A549 (cell line): ENCODE measurements around the gene TNFSF15. TPM values are rescaled to one million over a fixed set of nuclear protein-coding genes. Genes with fewer than 3 reads are reported as not detected.

Source experiments
- ATAC-seq, 2 experiments: fragments of 200-7000 bp in 1 of 2; fragments of >200 bp in 1 of 2; cut with Nextera tagmentation in 1 of 2; cut with Tn5 transposase in 1 of 2; 3 replicates each; pipeline versions ENCODE4 v1.8.0 to v1.9.1; 2018 to 2020; ENCODE audit warnings: mild to moderate bottlenecking in 1 of 2, moderate library complexity in 1 of 2
- CTCF ChIA-PET: fragments of 300-600 bp; sonication (Branson Sonifier 250); formaldehyde crosslinking; extraction: SDS; loops from one replicate; lab custom pipeline; 2021; ENCODE audit warnings: antibody characterized with exemption, inconsistent platforms; lab: Yijun Ruan, JAX
- POLR2A ChIA-PET: fragments of 350-600 bp; formaldehyde crosslinking; extraction: SDS; loops from one replicate; lab custom pipeline; 2021; ENCODE audit warnings: antibody characterized with exemption, inconsistent platforms; lab: Yijun Ruan, JAX
- DNase-seq, 2 experiments: peaks; one replicate each; pipeline versions ENCODE4 v3.0.0 to v3.0.0-alpha.2; 2011 to 2016; ENCODE audit warnings: low read depth in 1 of 2, low spot score in 1 of 2
- FAIRE-seq: peaks from 2 replicates; lab custom pipeline; 2011; peaks lifted over from hg19 to GRCh38; lab: Jason Lieb, UNC
- H3K27ac ChIP-seq, 2 experiments: fragments of >200 bp; sonication (Bioruptor Twin); formaldehyde crosslinking; 3 replicates each; pipeline ENCODE4 v1.5.1; 2016 to 2017
- H3K4me1 ChIP-seq: fragments of >200 bp; sonication (Bioruptor Twin); formaldehyde crosslinking; 3 replicates; pipeline ENCODE4 v1.6.1; 2016
- H3K4me2 ChIP-seq: fragments of >200 bp; sonication (Bioruptor Twin); formaldehyde crosslinking; 3 replicates; pipeline ENCODE4 v1.6.1; 2016
- H3K4me3 ChIP-seq: fragments of >200 bp; sonication (Bioruptor Twin); formaldehyde crosslinking; 3 replicates; pipeline ENCODE4 v1.5.1; 2016
- H3K9me3 ChIP-seq: fragments of >200 bp; sonication (Bioruptor Twin); formaldehyde crosslinking; 3 replicates; pipeline ENCODE4 v1.6.1; 2016
- BHLHE40 ChIP-seq: IDR thresholded peaks from 2 replicates; pipeline ENCODE4 v1.6.1; 2012; ENCODE audit warnings: low read depth, low read length, inconsistent platforms
- EHF ChIP-seq: fragments of 250-450 bp; sonication (Bioruptor Pico); IDR thresholded peaks from 2 replicates; pipeline ENCODE4 v1.5.0; 2020; ENCODE audit warnings: mild to moderate bottlenecking
- EHMT2 ChIP-seq: fragments of 200-600 bp; sonication (generic); IDR thresholded peaks from 2 replicates; pipeline ENCODE4 v1.6.1; 2016; ENCODE audit warnings: antibody characterized with exemption, low read depth, mild to moderate bottlenecking, moderate library complexity
- ESRRA ChIP-seq: fragments of 150-350 bp; IDR thresholded peaks from 2 replicates; pipeline ENCODE4 v1.6.1; 2014; ENCODE audit warnings: mild to moderate bottlenecking, low read length, borderline replicate concordance
- GATA3 ChIP-seq: IDR thresholded peaks from 2 replicates; pipeline ENCODE4 v1.6.1; 2012; ENCODE audit warnings: borderline replicate concordance
- HEYL ChIP-seq: fragments of 250-450 bp; sonication (Bioruptor Pico); IDR thresholded peaks from 2 replicates; pipeline ENCODE4 v1.8.0; 2021; ENCODE audit warnings: mild to moderate bottlenecking, moderate library complexity
- HOXA7 ChIP-seq: fragments of 250-450 bp; sonication (Bioruptor Pico); IDR thresholded peaks from 2 replicates; pipeline ENCODE4 v1.5.0; 2020; ENCODE audit warnings: mild to moderate bottlenecking, moderate library complexity
- HOXB13 ChIP-seq: fragments of 250-450 bp; sonication (Bioruptor Pico); IDR thresholded peaks from 2 replicates; pipeline ENCODE4 v1.5.0; 2020; ENCODE audit warnings: low read depth, mild to moderate bottlenecking, moderate library complexity
- MAFK ChIP-seq: fragments of 450-650 bp; IDR thresholded peaks from 2 replicates; pipeline ENCODE4 v1.6.1; 2014; ENCODE audit not compliant: partially characterized antibody
- MYC ChIP-seq: IDR thresholded peaks from 2 replicates; pipeline ENCODE4 v1.6.1; 2012; ENCODE audit warnings: mild to moderate bottlenecking, inconsistent platforms, low read length, improper control_type of control experiment, borderline replicate concordance
- NR3C1 ChIP-seq: fragments of >200 bp; sonication (Bioruptor Twin); formaldehyde crosslinking; IDR thresholded peaks from 3 replicates; pipeline ENCODE4 v1.6.1; 2017
- PHF8 ChIP-seq: fragments of 200-600 bp; sonication (generic); IDR thresholded peaks from 2 replicates; pipeline ENCODE4 v1.6.1; 2016; ENCODE audit warnings: low read depth, mild to moderate bottlenecking, antibody characterized with exemption, moderate library complexity, borderline replicate concordance
- POLR2AphosphoS2 ChIP-seq: conservative IDR thresholded peaks from 2 replicates; pipeline ENCODE4 v1.6.1; 2012; ENCODE audit warnings: low read length, improper control_type of control experiment, inconsistent platforms
- RARB ChIP-seq: fragments of 250-450 bp; sonication (Bioruptor Pico); IDR thresholded peaks from 2 replicates; pipeline ENCODE4 v1.8.0; 2021; ENCODE audit warnings: mild to moderate bottlenecking, moderate library complexity
- RNF2 ChIP-seq: fragments of 200-600 bp; sonication (generic); IDR thresholded peaks from 2 replicates; pipeline ENCODE4 v1.6.1; 2016; ENCODE audit warnings: low read depth, mild to moderate bottlenecking, antibody characterized with exemption, moderate library complexity, borderline replicate concordance
- SMC3 ChIP-seq: fragments of >200 bp; sonication (Bioruptor Twin); formaldehyde crosslinking; IDR thresholded peaks from 3 replicates; pipeline ENCODE4 v1.6.1; 2018; ENCODE audit warnings: inconsistent platforms
- TP53 ChIP-seq: fragments of 250-450 bp; sonication (Bioruptor Pico); IDR thresholded peaks from 2 replicates; pipeline ENCODE4 v1.5.0; 2021; ENCODE audit warnings: mild to moderate bottlenecking, moderate library complexity
- ZC3H11A ChIP-seq: fragments of 450-650 bp; IDR thresholded peaks from 2 replicates; pipeline ENCODE4 v1.6.1; 2014; ENCODE audit warnings: antibody characterized with exemption, mild to moderate bottlenecking
- ZSCAN20 ChIP-seq: fragments of 250-450 bp; sonication (Bioruptor Pico); IDR thresholded peaks from 2 replicates; pipeline ENCODE4 v1.8.0; 2022; ENCODE audit warnings: mild to moderate bottlenecking, moderate library complexity
- WGBS: methylation state at CpG from one replicate; pipeline ENCODE4 v1.1.6; 2017; ENCODE audit errors: missing lambda C conversion rate; 5-methylcytosine and 5-hydroxymethylcytosine counted together
- polyA plus RNA-seq, 4 experiments: library from polyadenylated mRNA; depleted of rRNA in 3 of 4; stranded (reverse); fragments of >200 nt; fragmentation: RNase III in 1 of 4; extraction: RNeasy Plus Mini Kit Qiagen cat#74134 plus additional on column Dnase treatment in 1 of 4; gene quantifications; 2 replicates in 3 of 4; 3 replicates in 1 of 4; pipeline ENCODE4 v1.2.3, GENCODE V29; 2011 to 2017
- TF ChIP-seq, protein P1 (sequence below): fragments of 450-650 bp; IDR thresholded peaks from 2 replicates; pipeline ENCODE4 v1.6.1; 2014; ENCODE audit warnings: antibody characterized with exemption
- TF ChIP-seq, protein P2 (sequence below): fragments of 150-350 bp; IDR thresholded peaks from 2 replicates; pipeline ENCODE4 v1.6.1; 2014; ENCODE audit warnings: low read depth, mild to moderate bottlenecking, low read length
- TF ChIP-seq, protein P3 (sequence below): fragments of 250-450 bp; sonication (Bioruptor Pico); IDR thresholded peaks from 2 replicates; pipeline ENCODE4 v1.5.0; 2021; ENCODE audit warnings: mild to moderate bottlenecking, moderate library complexity, borderline replicate concordance
- TF ChIP-seq, protein P4 (sequence below): fragments of >200 bp; sonication (Bioruptor Twin); formaldehyde crosslinking; IDR thresholded peaks from 3 replicates; pipeline ENCODE4 v1.5.1; 2016
- TF ChIP-seq, protein P5 (sequence below): fragments of 200-600 bp; sonication (generic); IDR thresholded peaks from 2 replicates; pipeline ENCODE4 v1.6.1; 2016; ENCODE audit warnings: antibody characterized with exemption, mild to moderate bottlenecking, moderate library complexity

Gene TNFSF15
- polyA plus RNA-seq, 2 of the 4 experiments (the other 2 are of a cell fraction) = 2.8 to 5.6 TPM

DNA sequence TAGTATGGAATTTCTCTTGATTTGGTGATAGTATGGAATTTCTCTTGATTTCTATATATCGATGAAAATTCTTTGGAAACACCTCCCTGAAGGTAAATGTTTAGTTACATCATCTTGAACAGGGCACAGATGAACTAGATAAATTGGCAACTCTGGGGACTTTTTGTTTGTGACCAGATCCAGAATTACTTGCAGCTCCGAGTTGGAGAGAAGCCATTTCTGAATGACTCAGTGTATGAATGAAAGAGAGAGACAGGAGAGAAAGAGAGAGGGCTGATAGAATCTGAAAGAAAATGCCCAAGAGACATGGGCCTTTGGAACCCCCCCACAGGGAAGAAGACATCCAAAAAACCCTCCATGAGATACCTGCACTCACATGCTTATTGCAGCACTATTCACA, 14.1 kb downstream of the TNFSF15 start:
- no peak overlapping the region for H3K27ac ChIP-seq
- 55% methylated on average over 2 of the region's 2 CpGs for WGBS
- DNase-seq (no peak), ATAC-seq (no peak), FAIRE-seq (no peak)
- H3K4me1 ChIP-seq = peaks cover 5% of the 10 kb centered on the region; the same call in 2 of the 3 replicates
- POLR2A ChIA-PET = no interaction called here
- H3K9me3 ChIP-seq = no peaks in the 10 kb centered on the region
- CTCF ChIA-PET = interaction anchor here (0.7 kb wide), 1 partner anchor 119 kb away, joined by 3 read pairs; no protein-coding TSS in a partner anchor
- no peak overlapping the region for H3K4me3 ChIP-seq
- no peak overlapping the region for H3K4me2 ChIP-seq
- TF ChIP-seq BHLHE40 = no peak
- no peak for TF ChIP-seq TP53 (CRISPR knock-in tag)
- no peak for TF ChIP-seq MYC
- no peak for TF ChIP-seq ZC3H11A
- TF ChIP-seq HOXA7 (CRISPR knock-in tag) = no peak
- no peak for TF ChIP-seq PHF8
- TF ChIP-seq EHF (CRISPR knock-in tag) = no peak
- TF ChIP-seq, protein P1, sequence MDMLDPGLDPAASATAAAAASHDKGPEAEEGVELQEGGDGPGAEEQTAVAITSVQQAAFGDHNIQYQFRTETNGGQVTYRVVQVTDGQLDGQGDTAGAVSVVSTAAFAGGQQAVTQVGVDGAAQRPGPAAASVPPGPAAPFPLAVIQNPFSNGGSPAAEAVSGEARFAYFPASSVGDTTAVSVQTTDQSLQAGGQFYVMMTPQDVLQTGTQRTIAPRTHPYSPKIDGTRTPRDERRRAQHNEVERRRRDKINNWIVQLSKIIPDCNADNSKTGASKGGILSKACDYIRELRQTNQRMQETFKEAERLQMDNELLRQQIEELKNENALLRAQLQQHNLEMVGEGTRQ = no peak
- TF ChIP-seq, protein P2, sequence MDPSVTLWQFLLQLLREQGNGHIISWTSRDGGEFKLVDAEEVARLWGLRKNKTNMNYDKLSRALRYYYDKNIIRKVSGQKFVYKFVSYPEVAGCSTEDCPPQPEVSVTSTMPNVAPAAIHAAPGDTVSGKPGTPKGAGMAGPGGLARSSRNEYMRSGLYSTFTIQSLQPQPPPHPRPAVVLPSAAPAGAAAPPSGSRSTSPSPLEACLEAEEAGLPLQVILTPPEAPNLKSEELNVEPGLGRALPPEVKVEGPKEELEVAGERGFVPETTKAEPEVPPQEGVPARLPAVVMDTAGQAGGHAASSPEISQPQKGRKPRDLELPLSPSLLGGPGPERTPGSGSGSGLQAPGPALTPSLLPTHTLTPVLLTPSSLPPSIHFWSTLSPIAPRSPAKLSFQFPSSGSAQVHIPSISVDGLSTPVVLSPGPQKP = no peak
- TF ChIP-seq, protein P3, sequence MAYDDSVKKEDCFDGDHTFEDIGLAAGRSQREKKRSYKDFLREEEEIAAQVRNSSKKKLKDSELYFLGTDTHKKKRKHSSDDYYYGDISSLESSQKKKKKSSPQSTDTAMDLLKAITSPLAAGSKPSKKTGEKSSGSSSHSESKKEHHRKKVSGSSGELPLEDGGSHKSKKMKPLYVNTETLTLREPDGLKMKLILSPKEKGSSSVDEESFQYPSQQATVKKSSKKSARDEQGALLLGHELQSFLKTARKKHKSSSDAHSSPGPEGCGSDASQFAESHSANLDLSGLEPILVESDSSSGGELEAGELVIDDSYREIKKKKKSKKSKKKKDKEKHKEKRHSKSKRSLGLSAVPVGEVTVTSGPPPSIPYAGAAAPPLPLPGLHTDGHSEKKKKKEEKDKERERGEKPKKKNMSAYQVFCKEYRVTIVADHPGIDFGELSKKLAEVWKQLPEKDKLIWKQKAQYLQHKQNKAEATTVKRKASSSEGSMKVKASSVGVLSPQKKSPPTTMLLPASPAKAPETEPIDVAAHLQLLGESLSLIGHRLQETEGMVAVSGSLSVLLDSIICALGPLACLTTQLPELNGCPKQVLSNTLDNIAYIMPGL = no peak
- no peak for TF ChIP-seq SMC3
- TF ChIP-seq GATA3 = no peak
- no peak for TF ChIP-seq NR3C1
- TF ChIP-seq RNF2 = no peak
- TF ChIP-seq, protein P4, sequence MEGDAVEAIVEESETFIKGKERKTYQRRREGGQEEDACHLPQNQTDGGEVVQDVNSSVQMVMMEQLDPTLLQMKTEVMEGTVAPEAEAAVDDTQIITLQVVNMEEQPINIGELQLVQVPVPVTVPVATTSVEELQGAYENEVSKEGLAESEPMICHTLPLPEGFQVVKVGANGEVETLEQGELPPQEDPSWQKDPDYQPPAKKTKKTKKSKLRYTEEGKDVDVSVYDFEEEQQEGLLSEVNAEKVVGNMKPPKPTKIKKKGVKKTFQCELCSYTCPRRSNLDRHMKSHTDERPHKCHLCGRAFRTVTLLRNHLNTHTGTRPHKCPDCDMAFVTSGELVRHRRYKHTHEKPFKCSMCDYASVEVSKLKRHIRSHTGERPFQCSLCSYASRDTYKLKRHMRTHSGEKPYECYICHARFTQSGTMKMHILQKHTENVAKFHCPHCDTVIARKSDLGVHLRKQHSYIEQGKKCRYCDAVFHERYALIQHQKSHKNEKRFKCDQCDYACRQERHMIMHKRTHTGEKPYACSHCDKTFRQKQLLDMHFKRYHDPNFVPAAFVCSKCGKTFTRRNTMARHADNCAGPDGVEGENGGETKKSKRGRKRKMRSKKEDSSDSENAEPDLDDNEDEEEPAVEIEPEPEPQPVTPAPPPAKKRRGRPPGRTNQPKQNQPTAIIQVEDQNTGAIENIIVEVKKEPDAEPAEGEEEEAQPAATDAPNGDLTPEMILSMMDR = no peak
- no peak for TF ChIP-seq ZSCAN20 (CRISPR knock-in tag)
- TF ChIP-seq HEYL (CRISPR knock-in tag) = no peak
- no peak for TF ChIP-seq ESRRA
- TF ChIP-seq POLR2AphosphoS2 = no peak

DNA sequence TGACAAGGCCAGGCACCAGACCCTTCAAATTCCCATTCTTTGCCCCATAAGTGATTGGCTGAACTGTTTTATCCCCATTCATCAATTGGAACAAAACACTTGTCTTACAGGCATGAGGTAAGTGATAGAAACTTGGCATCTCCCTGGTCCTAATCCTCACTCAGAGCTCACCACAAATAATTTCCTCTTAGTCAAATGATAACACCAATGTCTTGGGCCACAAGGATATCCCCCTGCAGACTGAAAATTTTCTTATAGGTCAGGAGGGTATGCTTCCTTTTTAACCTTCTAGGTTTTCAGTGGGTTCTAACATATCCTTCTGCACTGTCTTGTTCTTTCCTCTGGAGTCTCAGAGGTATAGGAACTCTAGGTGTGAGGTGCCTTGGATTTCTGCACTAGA, 14.5 kb downstream of the TNFSF15 start:
- no peak for ATAC-seq
- ChIA-PET CTCF (interaction anchor here (0.7 to 1.5 kb wide), 3 partner anchors 11 to 119 kb away, joined by 3 to 4 read pairs (median 3); no protein-coding TSS in a partner anchor), POLR2A (no interaction called here)
- FAIRE-seq = no peak
- Histone ChIP-seq H3K4me2 (no peak overlapping the region), H3K9me3 (no peaks in the 10 kb centered on the region), H3K4me3 (no peak overlapping the region), H3K27ac (no peak overlapping the region), H3K4me1 (peaks cover 5% of the 10 kb centered on the region; the same call in 2 of the 3 replicates)
- no peak for TF ChIP-seq RARB (CRISPR knock-in tag)
- TF ChIP-seq, protein P5, sequence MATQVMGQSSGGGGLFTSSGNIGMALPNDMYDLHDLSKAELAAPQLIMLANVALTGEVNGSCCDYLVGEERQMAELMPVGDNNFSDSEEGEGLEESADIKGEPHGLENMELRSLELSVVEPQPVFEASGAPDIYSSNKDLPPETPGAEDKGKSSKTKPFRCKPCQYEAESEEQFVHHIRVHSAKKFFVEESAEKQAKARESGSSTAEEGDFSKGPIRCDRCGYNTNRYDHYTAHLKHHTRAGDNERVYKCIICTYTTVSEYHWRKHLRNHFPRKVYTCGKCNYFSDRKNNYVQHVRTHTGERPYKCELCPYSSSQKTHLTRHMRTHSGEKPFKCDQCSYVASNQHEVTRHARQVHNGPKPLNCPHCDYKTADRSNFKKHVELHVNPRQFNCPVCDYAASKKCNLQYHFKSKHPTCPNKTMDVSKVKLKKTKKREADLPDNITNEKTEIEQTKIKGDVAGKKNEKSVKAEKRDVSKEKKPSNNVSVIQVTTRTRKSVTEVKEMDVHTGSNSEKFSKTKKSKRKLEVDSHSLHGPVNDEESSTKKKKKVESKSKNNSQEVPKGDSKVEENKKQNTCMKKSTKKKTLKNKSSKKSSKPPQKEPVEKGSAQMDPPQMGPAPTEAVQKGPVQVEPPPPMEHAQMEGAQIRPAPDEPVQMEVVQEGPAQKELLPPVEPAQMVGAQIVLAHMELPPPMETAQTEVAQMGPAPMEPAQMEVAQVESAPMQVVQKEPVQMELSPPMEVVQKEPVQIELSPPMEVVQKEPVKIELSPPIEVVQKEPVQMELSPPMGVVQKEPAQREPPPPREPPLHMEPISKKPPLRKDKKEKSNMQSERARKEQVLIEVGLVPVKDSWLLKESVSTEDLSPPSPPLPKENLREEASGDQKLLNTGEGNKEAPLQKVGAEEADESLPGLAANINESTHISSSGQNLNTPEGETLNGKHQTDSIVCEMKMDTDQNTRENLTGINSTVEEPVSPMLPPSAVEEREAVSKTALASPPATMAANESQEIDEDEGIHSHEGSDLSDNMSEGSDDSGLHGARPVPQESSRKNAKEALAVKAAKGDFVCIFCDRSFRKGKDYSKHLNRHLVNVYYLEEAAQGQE = no peak
- no peak for TF ChIP-seq MAFK
- no peak for TF ChIP-seq HOXB13 (CRISPR knock-in tag)
- TF ChIP-seq EHMT2 = no peak
- no peak for DNase-seq
